HG02943 (cell line): ENCODE results near the gene RNF123.

Experiments used
- ATAC-seq: cut with Tn5 transposase; IDR thresholded peaks from one replicate; pipeline ENCODE4 v1.9.1; 2021; ENCODE audit warnings: mild to moderate bottlenecking, low read depth, moderate library complexity; ENCODE audit not compliant: unreplicated experiment

Gene RNF123

GRCh38 chr3:49717211-49717958, 28.0 kb downstream of the RNF123 start:
- no peak for ATAC-seq

DNA sequence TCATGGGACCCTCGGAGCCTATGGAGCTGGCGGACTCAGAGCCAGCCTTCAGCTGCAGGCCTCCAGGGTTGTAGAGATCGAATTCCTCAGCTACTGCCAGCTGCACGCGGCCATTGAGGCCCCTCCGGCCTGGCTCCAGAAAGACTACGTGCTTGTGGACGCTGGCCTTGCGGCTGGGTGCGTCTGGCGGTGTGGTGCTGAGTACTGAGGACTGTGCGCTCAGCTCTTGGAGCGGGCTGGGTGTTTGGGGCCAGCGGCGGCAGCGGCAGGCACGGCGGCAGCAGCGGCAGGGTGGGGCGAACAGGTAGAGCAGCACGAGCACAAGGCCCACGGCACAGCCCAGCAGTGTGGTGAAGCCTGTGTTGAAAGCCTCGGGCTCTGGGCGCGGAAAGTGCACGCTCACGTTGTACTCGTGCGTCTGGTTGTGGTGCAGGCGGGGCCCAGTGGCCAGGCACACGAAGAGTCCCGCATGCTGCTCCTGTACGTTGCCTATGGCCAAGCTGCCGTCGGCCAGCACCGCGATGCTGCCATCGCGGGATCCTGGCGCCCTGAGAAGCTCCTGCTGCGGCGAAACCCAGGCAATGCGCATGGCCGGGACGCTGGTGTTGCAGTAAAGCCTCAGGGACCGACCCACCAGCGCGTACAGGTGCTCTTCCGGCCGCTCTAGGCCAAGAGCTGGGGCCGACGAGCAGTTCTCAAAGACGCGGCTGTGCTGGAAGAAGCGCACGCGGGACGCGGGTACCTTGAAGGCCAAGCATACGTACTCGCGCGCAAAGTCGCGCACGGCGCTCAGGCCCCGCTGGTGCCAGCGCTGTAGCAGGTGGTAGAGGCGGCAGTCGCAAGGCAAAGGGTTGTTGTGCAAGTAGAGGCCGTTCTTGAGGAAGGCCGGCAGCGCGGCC, 28.9 kb downstream of the RNF123 start:
- no peak for ATAC-seq

DNA sequence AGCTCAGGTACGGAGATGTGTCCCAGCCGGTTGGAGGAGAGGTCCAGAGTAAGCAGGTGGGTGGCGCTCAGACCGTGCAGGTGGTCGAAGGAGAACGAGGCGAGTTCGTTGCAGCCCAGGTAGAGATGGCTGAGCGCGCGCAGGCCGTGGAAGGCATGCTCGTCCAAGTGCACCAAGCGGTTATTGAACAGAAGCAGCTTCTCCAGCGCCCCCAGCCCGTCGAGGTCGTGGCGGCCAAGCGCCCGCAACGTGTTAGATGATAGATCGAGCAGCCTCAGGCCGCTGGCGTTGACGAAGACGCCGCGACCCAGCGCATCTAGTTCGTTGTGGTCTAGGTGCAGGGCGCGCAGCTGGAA, 29.5 kb downstream of the RNF123 start:
- ATAC-seq: no peak

DNA sequence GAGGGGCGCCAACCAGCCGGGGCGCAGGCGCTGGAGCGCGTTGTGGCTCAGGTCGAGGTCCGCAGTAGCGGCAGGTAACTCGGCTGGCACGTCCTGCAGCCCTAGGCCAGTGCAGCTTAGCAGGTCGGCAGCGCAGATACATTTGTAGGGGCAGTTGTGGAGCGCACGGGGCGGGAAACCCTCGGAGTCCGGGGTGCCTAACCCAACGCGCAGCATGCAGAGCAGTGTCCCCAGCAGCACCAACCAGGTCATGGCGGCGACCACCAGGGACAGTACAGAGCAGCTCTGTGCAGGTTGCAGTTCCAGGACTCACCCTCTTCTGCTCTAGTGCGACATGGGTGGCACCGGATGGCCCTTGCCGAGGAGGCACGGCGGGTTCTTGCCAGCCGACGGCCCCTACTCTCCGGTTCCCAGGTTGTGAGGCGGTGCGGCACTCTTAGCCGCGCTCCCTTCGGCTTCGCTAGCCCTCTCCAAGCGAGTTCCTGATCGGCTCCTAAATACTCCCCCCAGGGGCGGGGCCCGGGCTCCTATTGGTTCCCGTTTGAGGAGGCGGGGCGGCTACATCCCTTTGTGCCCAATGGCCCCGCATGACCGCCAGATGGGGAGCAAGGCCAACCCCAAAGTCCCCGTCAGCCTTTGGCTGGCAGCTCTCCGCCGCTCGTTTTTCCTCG, 30.0 kb downstream of the RNF123 start, which contains the start of gene AMIGO3:
TSS of gene AMIGO3 (minus strand) at position 471 of the 671 bp plus-strand sequence. CDS start at position 252, 219 bp downstream.
- peak; percentile 46 for ATAC-seq

GRCh38 chr3:49720855-49721595, 31.7 kb downstream of the RNF123 start:
- no peak for ATAC-seq

DNA sequence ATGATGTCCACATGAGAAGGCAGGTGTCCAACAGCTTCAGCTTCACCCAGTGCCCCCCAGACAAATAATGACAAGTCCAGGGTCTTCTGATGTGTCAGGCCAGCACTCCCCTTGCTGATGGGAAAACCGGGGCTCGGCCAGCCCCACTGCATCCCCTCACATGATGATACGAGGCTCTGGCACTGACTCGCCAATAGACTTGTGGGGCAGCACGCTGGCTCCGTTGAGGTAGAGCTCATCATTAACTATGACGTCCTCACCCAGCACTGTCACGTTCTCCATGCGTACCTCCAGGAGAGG, 32.2 kb downstream of the RNF123 start:
- no peak for ATAC-seq

GRCh38 chr3:49721896-49722781, 32.8 kb downstream of the RNF123 start:
- no peak for ATAC-seq

DNA sequence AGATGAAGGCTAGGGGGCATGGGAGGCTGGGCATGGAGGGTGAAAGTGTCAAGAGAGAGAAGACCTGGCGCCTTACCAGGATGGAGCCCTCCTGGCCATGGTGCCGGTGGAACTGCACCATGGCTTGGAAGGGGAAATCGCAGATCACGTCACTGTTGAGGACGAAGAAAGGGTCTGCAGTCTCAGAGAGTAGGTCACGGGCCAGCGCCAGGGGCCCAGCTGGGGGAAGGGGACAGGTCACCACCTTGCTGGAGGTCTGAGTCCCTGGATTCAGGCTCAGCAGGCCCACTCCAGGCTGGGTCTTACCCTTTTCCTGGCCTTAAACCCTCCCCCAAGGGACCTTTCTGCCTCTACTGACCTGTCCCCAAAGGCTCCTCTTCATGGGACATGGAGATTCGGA, 33.5 kb downstream of the RNF123 start:
- ATAC-seq: no peak

DNA sequence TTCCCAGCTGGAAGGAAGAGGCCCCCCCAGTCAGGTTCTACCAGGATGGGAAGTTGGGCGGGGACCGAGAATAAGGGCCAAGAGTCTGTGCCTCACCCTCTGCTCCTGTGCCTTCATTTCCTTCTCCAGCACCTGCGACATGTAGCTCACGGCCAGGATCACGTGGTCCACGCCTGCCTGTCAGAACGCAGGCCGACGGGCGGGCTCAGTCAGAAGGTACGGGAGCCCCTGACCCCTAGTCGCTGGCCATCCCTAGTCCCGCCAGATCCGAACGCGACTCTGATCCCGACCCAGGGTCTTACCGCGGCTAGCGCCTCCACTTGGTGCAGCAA, 33.9 kb downstream of the RNF123 start:
- ATAC-seq: no peak

DNA sequence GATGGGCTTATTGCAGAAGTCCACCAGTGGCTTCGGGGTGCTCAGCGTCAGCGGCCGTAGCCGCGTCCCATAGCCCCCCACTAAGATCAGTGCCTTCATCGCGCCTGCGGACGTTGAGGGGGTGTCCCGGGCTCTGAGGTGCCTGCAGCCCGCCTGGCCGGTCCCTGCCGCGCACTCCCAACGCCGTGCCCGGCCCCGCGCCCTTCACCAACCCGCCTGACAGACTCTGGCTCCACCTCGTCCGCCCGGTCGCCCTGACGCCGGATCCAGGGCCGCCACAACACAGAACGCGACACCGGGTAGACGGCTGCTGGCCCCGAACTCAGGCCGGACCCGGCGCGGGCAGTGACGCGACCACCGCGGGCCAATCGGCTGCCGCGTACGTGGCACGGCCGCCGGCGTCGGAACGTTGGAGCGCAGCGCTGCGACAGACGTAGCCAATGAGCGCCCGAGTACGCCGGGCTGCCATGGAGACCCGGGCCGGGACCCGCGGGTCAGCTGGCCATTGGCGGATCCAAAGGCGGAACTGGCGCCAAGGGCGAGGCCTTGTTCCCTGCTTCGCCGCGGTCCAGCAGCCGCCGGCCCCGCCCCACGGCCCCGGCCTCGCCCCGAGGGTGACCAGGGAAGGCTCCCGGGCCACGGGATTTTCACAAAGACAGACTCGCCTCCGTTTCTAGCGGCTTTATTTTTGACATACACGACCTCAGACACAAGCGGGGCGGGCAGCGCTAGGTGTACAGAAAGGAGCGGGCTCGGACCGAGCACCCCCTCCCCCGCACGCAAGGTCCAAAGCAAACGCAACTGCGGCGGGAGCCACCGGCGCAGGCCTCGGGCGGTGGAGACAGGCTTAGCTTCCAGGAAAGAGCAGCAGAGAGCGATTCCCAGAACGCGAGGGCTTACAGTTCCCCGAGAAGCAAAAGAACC, 34.5 kb downstream of the RNF123 start, which contains the start of gene GMPPB:
TSS of gene GMPPB (minus strand) at position 324 of the 924 bp plus-strand sequence. CDS start at position 99, 225 bp downstream.
- ATAC-seq: peak; percentile 66

DNA sequence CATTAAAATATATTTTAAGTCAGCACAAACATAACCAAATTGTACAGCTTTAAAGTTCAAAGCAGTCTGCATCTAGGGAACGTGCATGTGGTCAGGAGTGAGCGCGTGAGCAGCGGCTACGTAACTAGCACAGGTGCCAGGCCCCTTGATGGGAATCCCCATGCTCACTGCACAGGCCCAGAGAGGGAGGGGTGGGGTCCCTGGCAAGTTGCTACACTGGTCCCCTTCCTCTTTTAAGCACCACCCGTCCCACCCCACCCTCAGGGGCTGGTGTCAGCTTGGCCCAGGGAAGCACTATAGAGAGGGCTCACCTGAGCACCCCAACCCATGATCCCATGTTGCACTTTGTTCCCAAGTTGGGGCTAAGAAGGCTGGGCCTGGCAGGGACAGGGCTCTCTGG, 35.2 kb downstream of the RNF123 start:
- no peak for ATAC-seq

DNA sequence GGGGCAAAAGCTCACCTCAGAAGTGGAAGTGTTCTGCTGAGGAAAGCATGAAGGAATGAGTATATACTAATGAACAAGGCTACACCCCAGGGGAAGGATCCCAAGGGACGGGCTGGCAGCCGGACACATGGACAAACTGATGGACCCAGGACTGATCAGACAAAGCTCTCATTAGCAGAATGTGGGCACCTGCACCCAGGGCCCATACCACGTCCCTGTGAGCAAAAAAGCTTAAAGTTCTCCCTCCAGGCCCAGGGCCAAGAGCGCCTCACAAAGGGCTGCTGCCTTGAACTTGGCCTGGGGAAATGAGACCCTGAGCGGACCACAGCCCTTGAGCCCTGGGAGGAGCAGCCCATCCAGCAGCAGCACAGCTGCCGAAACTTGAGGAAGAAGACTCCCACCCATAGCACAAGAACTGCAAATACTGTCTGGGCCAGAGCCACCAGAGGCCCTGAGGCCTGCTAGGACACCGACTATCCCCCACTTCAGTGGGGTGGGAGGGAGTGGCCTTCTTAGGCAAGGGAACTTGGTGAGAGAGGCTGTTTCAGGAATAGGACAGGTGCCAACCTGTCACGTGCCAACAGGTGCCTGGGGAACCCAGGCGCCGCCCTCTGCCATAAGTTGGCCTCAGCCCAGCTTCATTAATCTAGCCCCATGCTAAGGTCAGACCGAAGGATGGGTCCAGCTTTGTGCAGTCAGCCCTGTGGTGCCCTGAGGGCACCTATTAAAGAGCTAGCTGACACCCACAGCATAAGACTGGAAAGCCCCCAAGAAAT, 36.7 kb downstream of the RNF123 start:
- ATAC-seq: no peak

- no peak for ATAC-seq
These were observed 38.0 kb downstream of the RNF123 start for GRCh38 chr3:49727154-49727923.

DNA sequence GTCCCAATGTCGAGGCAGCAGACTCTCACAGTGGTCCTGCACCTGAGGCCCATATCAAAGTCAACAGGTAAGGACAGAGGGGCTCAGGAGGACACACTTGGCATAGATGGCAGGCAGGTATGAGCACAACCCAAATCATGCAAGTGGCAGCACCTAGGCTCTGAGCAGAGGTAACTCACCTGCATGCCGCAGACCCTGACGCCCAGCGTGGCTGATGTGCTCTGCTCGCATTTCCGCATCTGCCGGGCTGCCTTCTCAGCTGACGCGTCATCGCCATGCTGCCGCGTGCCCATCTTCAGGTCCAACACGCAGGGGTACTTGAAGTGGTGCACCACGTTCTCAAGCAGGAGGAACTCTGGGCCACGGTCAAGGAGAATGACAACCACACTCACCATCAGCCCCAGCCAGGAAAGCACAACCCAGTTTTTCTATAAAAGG, 38.6 kb downstream of the RNF123 start:
- ATAC-seq: no peak

GRCh38 chr3:49729966-49730609, 40.7 kb downstream of the RNF123 start:
- no peak for ATAC-seq

GRCh38 chr3:49732597-49732996, 43.2 kb downstream of the RNF123 start:
- no peak for ATAC-seq

GRCh38 chr3:49733551-49733950, 44.2 kb downstream of the RNF123 start:
- ATAC-seq: no peak
